CD4-positive, alpha-beta T cell (primary cell): ENCODE results near the gene KCNJ11. TPM values are rescaled to one million over a fixed set of nuclear protein-coding genes. Genes with fewer than 3 reads are reported as not detected.

Experiments
- ATAC-seq: fragments of 200-7000 bp; cut with Tn5 transposase; one replicate; pipeline ENCODE4 v1.10.0; 2022; ENCODE audit warnings: mild to moderate bottlenecking; ENCODE audit not compliant: poor library complexity
- CTCF ChIA-PET: fragments of 350-600 bp; sonication (Branson Sonifier 250); formaldehyde crosslinking; loops from one replicate; lab custom pipeline; 2021; ENCODE audit warnings: antibody characterized with exemption, inconsistent platforms; lab: Charles Lee
- POLR2A ChIA-PET: fragments of 350-600 bp; sonication (Branson Sonifier 250); formaldehyde crosslinking; loops from one replicate; lab custom pipeline; 2021; ENCODE audit warnings: antibody characterized with exemption, inconsistent platforms; lab: Charles Lee
- DNase-seq, 14 experiments: peaks; one replicate each; pipeline ENCODE4 v3.0.0-alpha.2; 2013 to 2020; ENCODE audit warnings: mixed read lengths in 2 of 14
- H3K27ac ChIP-seq, 2 donors: one replicate each; pipeline versions ENCODE4 v1.5.1 to v1.7.0; 2013; ENCODE audit warnings: low read length in 2 of 2, low read depth in 1 of 2, mild to moderate bottlenecking in 1 of 2
- H3K27me3 ChIP-seq, 2 experiments: 1 replicate in 1 of 2; 2 replicates in 1 of 2; pipeline versions ENCODE4 v1.6.1 to v1.7.0; 2013; ENCODE audit warnings: low read length in 2 of 2, control low read depth in 1 of 2, mild to moderate bottlenecking in 1 of 2, moderate library complexity in 1 of 2; ENCODE audit not compliant: insufficient read depth in 2 of 2, control insufficient read depth in 1 of 2
- H3K36me3 ChIP-seq: one replicate; pipeline ENCODE4 v1.6.1; 2013; ENCODE audit warnings: low read length, control low read depth; ENCODE audit not compliant: insufficient read depth
- H3K4me1 ChIP-seq: one replicate; pipeline ENCODE4 v1.6.1; 2013; ENCODE audit warnings: low read length, control low read depth; ENCODE audit not compliant: insufficient read depth
- H3K4me3 ChIP-seq: one replicate; pipeline ENCODE4 v1.5.1; 2013; ENCODE audit warnings: mild to moderate bottlenecking, low read length, moderate library complexity
- H3K9me3 ChIP-seq, 2 experiments: 1 replicate in 1 of 2; 2 replicates in 1 of 2; pipeline versions ENCODE4 v1.6.1 to v1.7.0; 2013; ENCODE audit warnings: low read length in 2 of 2, mild to moderate bottlenecking in 2 of 2, control low read depth in 1 of 2, moderate library complexity in 1 of 2; ENCODE audit not compliant: control insufficient read depth in 1 of 2, insufficient read depth in 1 of 2
- H3K27ac Mint-ChIP-seq: one replicate; pipeline ENCODE4 v1.8.0; 2020; ENCODE audit warnings: mixed read lengths
- H3K27me3 Mint-ChIP-seq: one replicate; pipeline ENCODE4 v1.8.0; 2021; ENCODE audit warnings: mixed read lengths
- H3K36me3 Mint-ChIP-seq: one replicate; pipeline ENCODE4 v1.8.0; 2021; ENCODE audit warnings: low read depth, mixed read lengths
- H3K4me1 Mint-ChIP-seq: one replicate; pipeline ENCODE4 v1.8.0; 2021; ENCODE audit warnings: low read depth, mixed read lengths
- H3K4me3 Mint-ChIP-seq: one replicate; pipeline ENCODE4 v1.8.0; 2020; ENCODE audit warnings: mild to moderate bottlenecking, mixed read lengths
- H3K9me3 Mint-ChIP-seq: one replicate; pipeline ENCODE4 v1.8.0; 2020; ENCODE audit warnings: mixed read lengths
- CTCF ChIP-seq: fragments of 200-600 bp; IDR thresholded peaks from one replicate; pipeline ENCODE4 v1.8.0; 2022; ENCODE audit warnings: antibody characterized with exemption, mild to moderate bottlenecking
- intact Hi-C, 2 experiments: fragments of 100-400 bp; cut with DNase I in 1 of 2; cut with micrococcal nuclease in 1 of 2; formaldehyde crosslinking; loops; one replicate each; pipeline versions ENCODE4 v1.15.1 to v1.9.0; 2023 to 2025; cut with DNase I, micrococcal nuclease
- total RNA-seq, 174 experiments: library from RNA in 2 of 174; stranded (reverse) in 2 of 174; gene quantifications; one replicate each; pipeline ENCODE4 v1.2.3 and lab custom pipeline; 2021 to 2026

The KCNJ11 gene
- total RNA-seq, 2 experiments from 2014 or later, result 0.08 TPM; not detected in 1

GRCh38 chr11:17393472-17393871 is 5.0 kb upstream of the KCNJ11 start:
- Mint-ChIP-seq H3K27ac (no peak overlapping the region), H3K27me3 (no peaks in the 10 kb centered on the region), H3K4me1 (no peaks in the 10 kb centered on the region), H3K9me3 (no peaks in the 10 kb centered on the region), H3K4me3 (no peak overlapping the region), H3K36me3 (no peaks in the 10 kb centered on the region)
- Histone ChIP-seq H3K9me3 (no peaks in the 10 kb centered on the region), H3K4me3 (no peak overlapping the region), H3K27ac (no peak overlapping the region), H3K27me3 (no peaks in the 10 kb centered on the region), H3K4me1 (peaks cover 13% of the 10 kb centered on the region), H3K36me3 (no peaks in the 10 kb centered on the region)
- ChIA-PET POLR2A (no interaction called here), CTCF (interaction anchor here (0.6 kb wide), 1 partner anchor 1427 kb away, joined by 3 read pairs; no protein-coding TSS in a partner anchor)
- ATAC-seq, result no peak
- no peak for DNase-seq
- intact Hi-C loops, result loop anchor here in 1 of 2 experiments (5.0 kb wide), 2 partner anchors 186 to 316 kb away; partner anchors contain the start of genes PIK3C2A and RPS13
- no peak for TF ChIP-seq CTCF

DNA sequence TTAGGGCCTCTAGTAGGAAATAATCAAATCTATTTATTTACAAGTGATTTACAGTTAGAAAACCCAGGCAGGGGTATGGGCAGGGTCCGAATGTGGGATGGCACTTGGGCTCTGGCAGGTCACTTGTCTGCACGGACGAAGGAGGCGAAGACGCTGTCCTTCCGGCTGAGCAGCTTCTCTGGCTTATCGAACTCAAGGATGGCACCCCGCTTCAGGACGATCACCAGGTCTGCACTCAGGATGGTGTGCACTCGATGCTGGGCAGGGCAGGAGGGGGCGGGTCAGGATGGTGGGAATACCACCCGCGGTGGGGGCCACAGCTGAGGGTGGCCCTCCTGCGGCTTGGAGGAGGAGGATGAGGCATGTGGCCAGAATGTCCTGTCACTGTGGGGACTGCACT is 4.4 kb upstream of the KCNJ11 start:
- no peak overlapping the region for H3K27ac Mint-ChIP-seq
- H3K36me3 Mint-ChIP-seq, result no peaks in the 10 kb centered on the region
- no peaks in the 10 kb centered on the region for H3K27me3 Mint-ChIP-seq
- no peak overlapping the region for H3K4me3 Mint-ChIP-seq
- H3K4me3 ChIP-seq, result no peak overlapping the region
- DNase-seq, result no peak
- intact Hi-C loops, result loop anchor here in 1 of 2 experiments (5.0 kb wide), 2 partner anchors 186 to 316 kb away; partner anchors contain the start of genes PIK3C2A and RPS13
- H3K9me3 Mint-ChIP-seq, result no peaks in the 10 kb centered on the region
- H3K27me3 ChIP-seq, result no peaks in the 10 kb centered on the region
- no peak for TF ChIP-seq CTCF
- ChIA-PET CTCF (no interaction called here), POLR2A (no interaction called here)
- H3K27ac ChIP-seq, result no peak overlapping the region
- ATAC-seq, result no peak
- peaks cover 15% of the 10 kb centered on the region for H3K4me1 ChIP-seq
- H3K4me1 Mint-ChIP-seq, result no peaks in the 10 kb centered on the region
- H3K36me3 ChIP-seq, result no peaks in the 10 kb centered on the region
- H3K9me3 ChIP-seq, result no peaks in the 10 kb centered on the region

- Mint-ChIP-seq H3K4me1 (no peaks in the 10 kb centered on the region), H3K36me3 (no peaks in the 10 kb centered on the region), H3K4me3 (peak overlapping the region; percentile 12), H3K27ac (no peak overlapping the region), H3K9me3 (no peaks in the 10 kb centered on the region), H3K27me3 (no peaks in the 10 kb centered on the region)
- H3K27me3 ChIP-seq, result no peaks in the 10 kb centered on the region
- TF ChIP-seq CTCF, result no peak
- ChIA-PET CTCF (no interaction called here), POLR2A (no interaction called here)
- intact Hi-C loops, result loop anchor here in 1 of 2 experiments (5.0 kb wide), 2 partner anchors 184 to 314 kb away; partner anchors contain the start of genes PIK3C2A and RPS13
- no peak overlapping the region for H3K4me3 ChIP-seq
- no peaks in the 10 kb centered on the region for H3K36me3 ChIP-seq
- no peaks in the 10 kb centered on the region for H3K9me3 ChIP-seq
- H3K27ac ChIP-seq, result no peak overlapping the region
- H3K4me1 ChIP-seq, result peaks cover 15% of the 10 kb centered on the region
- no peak for DNase-seq
- ATAC-seq, result no peak
Measured at GRCh38 chr11:17391493-17392355, 3.3 kb upstream of the KCNJ11 start.
